Stimulated activated CD8-positive, alpha-beta memory T cell treated with anti-CD3 and anti-CD28 coated beads, Interleukin-7, amount 100 ng/mL, for 48 hours (primary cell): ENCODE measurements around the gene CARMIL1.

Source experiments
- DNase-seq, 2 donors: peaks; one replicate each; pipeline ENCODE4 v3.0.0-alpha.2; 2020; ENCODE audit warnings: low read depth in 1 of 2; ENCODE audit errors: extremely low read depth in 1 of 2

CARMIL1 gene

GRCh38 chr6:25465941-25466340, 186.8 kb downstream of the CARMIL1 start:
- no peak for DNase-seq

- no peak for DNase-seq
Measured at GRCh38 chr6:25468881-25469280, 189.7 kb downstream of the CARMIL1 start.

GRCh38 chr6:25469797-25470388, 190.7 kb downstream of the CARMIL1 start:
- DNase-seq, result no peak

GRCh38 chr6:25472306-25472705, 193.1 kb downstream of the CARMIL1 start:
- no peak for DNase-seq

GRCh38 chr6:25472906-25473305, 193.7 kb downstream of the CARMIL1 start:
- DNase-seq, result no peak

GRCh38 chr6:25473447-25473846, 194.3 kb downstream of the CARMIL1 start:
- DNase-seq, result no peak

GRCh38 chr6:25476126-25476525, 197.0 kb downstream of the CARMIL1 start:
- DNase-seq, result no peak

GRCh38 chr6:25477006-25477590, 197.9 kb downstream of the CARMIL1 start:
- DNase-seq, result no peak

- no peak for DNase-seq
Measured at GRCh38 chr6:25478973-25479372, 199.8 kb downstream of the CARMIL1 start.

- no peak for DNase-seq
Measured at GRCh38 chr6:25481267-25481666, 202.1 kb downstream of the CARMIL1 start.

GRCh38 chr6:25482996-25483395, 203.8 kb downstream of the CARMIL1 start:
- DNase-seq, result no peak

GRCh38 chr6:25483943-25484342, 204.8 kb downstream of the CARMIL1 start:
- no peak for DNase-seq

- DNase-seq, result no peak
Measured at GRCh38 chr6:25484900-25485299, 205.7 kb downstream of the CARMIL1 start.

- no peak for DNase-seq
Measured at GRCh38 chr6:25485821-25486534, 206.8 kb downstream of the CARMIL1 start.

- DNase-seq, result no peak
Measured at GRCh38 chr6:25486550-25486949, 207.4 kb downstream of the CARMIL1 start.

GRCh38 chr6:25487012-25487411, 207.8 kb downstream of the CARMIL1 start:
- DNase-seq, result no peak

- DNase-seq, result no peak
Measured at GRCh38 chr6:25488156-25488555, 209.0 kb downstream of the CARMIL1 start.

GRCh38 chr6:25489399-25489798, 210.2 kb downstream of the CARMIL1 start:
- DNase-seq, result no peak

- DNase-seq, result peak; percentile 14 to 23
Measured at GRCh38 chr6:25490018-25490801, 211.0 kb downstream of the CARMIL1 start.

- DNase-seq, result no peak
Measured at GRCh38 chr6:25492951-25493350, 213.8 kb downstream of the CARMIL1 start.

- DNase-seq, result no peak
Measured at GRCh38 chr6:25494469-25494868, 215.3 kb downstream of the CARMIL1 start.
